ENCODE results near the gene CCDC90B.

Gene CCDC90B

DNA sequence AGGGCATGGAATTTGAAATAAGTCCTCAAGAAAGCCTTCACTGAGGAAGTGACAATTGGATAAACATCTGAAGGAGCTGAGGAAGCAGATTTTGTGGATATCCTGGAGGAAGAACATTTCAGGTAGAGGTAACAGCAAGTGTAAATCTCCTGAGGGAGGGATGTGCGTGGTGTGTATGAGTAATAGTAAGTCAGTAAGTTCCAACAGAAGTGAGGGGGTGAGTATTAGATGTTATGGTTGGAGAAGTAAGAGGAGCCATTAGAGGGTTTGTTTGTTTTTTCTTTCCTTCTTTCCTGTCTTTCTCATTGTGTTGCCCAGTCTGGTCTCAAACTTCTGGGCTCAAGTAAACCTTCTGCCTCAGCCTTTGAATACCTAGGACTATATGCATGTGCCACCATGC is 63.7 kb downstream of the CCDC90B start:
- DNase-seq, result no peak

DNA sequence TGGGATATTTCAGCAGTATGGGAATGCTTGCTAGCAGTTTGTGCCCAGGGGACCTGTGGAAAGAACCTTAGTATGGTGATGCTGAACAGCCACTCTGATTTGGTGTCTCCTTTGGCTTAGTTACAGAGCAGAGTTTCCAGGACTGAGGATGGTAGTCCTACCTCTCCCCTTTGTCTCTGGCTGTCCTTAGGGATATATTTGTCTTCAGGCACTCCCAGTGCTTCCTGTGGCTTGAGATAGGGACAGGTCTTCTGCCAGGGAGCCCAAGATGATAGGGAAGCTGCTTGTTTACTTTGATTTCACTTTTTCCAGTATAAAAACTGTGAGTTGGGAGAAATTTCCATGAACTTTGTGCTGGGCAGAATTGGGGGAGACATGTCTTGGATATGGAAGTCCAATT is 64.5 kb downstream of the CCDC90B start:
- DNase-seq, result no peak

- DNase-seq, result no peak
Measured at GRCh38 chr11:83220260-83220659, 65.9 kb downstream of the CCDC90B start.

- DNase-seq, result peak; percentile 58
Measured at GRCh38 chr11:83219095-83219494, 67.1 kb downstream of the CCDC90B start.
